GM19239 (cell line): ENCODE data around the gene C13orf46.

ENCODE experiments used
- DNase-seq: peaks from one replicate; pipeline ENCODE4 v3.0.0; 2011; ENCODE audit warnings: low spot score; ENCODE audit not compliant: insufficient read length
- FAIRE-seq: peaks from 2 replicates; lab custom pipeline; 2011; peaks lifted over from hg19 to GRCh38; lab: Jason Lieb, UNC

The C13orf46 gene

DNA sequence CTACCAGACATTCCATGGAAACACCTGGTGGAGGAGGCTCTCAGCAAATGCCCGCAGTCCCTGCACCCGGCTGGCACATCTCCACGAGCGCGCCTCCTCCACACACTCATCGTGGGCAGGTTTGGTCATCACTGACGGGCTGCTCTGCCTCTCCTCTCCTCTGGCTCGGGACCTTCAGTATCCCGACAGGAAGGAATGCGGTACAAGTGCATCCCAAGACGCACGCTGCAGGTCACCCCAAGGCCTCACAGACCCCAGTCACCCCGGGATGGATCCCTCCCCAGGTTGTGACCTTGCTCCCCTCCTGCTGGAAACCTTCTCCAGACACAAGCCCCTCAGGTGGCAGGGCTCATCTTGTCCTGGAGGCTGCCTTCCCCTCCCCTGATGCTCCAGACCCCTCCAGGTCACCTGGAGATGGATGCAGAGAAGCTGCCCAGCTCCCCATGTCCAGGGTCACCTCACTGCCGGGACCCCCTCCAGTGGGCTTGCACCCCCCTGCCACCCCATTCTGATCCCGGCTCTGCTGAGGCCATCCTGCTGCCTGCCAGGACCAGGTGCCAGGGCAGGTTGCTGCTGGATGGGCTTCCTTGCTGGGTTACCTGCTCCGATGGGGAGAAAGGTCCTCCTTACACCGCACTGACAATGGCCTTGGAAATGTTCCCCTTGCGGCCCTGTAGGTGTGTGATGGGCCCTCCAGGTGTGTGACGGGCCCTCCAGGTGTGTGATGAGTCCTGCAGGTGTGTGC lies 29.9 kb downstream of the C13orf46 start:
- no peak for FAIRE-seq
- no peak for DNase-seq

GRCh38 chr13:113942591-113943103 lies 31.2 kb downstream of the C13orf46 start:
- DNase-seq (no peak), FAIRE-seq (no peak)

- DNase-seq: no peak
- FAIRE-seq: no peak
Measured at GRCh38 chr13:113941571-113942191, 32.2 kb downstream of the C13orf46 start.

DNA sequence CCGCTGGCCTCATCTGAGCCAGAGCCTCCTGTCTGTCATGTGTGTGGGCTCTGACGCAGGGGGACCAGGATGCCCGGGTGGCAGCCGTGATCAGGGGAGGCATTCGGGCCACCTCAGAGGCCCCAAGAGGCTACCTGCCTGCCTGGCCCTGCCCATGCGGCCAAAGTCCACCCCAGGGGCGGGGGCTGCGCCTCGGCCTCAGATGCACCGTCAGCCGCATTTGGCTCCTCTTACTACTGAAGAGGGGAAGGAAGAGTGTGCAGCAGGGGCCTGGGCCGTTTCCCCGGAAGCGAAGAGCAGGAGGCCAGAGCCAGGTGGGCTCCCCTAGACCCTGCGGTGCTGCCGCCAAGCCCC lies 34.0 kb downstream of the C13orf46 start:
- DNase-seq: no peak
- FAIRE-seq: no peak

GRCh38 chr13:113939129-113939943 lies 34.5 kb downstream of the C13orf46 start:
- FAIRE-seq (no peak), DNase-seq (no peak)

DNA sequence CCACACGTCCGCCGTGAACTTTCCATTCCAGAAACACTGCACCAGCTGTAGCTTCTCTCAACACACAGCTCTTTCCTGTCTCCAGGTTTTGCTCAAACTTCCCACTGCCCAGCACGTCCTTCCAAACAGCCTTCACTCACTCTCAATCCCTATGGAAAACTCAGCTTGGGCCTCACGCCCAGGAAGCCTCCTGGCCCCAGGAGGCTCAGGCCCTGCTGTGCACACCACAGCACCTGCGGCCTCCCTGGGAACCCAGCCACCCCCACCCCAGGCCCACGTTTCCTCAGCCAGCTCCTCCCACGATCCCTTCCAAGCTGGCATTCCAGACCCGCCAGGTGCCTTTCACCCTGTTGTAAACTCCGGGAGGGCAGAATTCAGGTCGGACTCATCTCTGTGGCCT lies 35.2 kb downstream of the C13orf46 start:
- FAIRE-seq (no peak), DNase-seq (no peak)

DNA sequence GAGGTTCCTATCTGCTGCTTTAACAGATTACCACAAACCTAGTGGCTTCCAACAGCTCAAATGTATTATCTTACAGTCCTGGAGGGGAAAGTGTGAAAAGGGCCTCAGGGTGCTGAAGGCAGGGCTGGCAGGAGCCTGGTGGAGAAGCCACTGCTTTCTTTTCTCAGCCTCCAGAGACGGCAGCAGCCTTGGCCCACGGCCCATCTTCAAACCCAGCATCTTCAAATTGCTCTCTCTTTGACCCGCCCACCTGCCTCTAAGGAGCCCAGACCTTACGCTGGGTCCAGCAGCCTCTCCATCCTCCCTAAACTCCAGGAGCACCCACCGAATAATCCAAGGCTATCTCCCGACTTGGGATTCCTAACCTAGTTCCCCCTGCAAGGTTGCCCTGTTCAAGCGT lies 35.6 kb downstream of the C13orf46 start:
- DNase-seq (no peak), FAIRE-seq (no peak)

GRCh38 chr13:113937527-113938180 lies 36.2 kb downstream of the C13orf46 start:
- no peak for DNase-seq
- no peak for FAIRE-seq

GRCh38 chr13:113937073-113937472 lies 36.8 kb downstream of the C13orf46 start:
- no peak for FAIRE-seq
- no peak for DNase-seq

- DNase-seq (no peak), FAIRE-seq (no peak)
Measured at GRCh38 chr13:113936166-113936965, 37.5 kb downstream of the C13orf46 start.

- no peak for FAIRE-seq
- no peak for DNase-seq
Measured at GRCh38 chr13:113935001-113935844, 38.7 kb downstream of the C13orf46 start.

DNA sequence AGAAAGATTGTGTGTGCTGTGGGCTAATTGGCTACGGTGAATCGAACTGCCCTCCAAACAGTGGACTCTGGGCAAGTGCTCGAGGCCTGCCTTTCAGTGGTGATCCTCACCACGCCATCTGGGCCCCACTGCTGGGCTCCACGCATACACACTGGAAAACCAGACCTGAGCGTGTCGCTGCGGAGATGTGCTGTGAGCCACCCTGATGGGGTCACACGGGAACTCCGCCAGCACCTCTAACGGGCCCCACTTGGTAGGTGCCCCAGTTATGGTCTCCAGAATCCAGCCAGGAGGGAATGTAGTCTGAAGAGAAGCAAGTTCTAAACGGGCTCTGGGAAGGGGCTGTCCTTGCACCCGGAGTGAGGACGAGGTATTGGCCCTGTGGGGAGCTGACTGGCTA lies 39.3 kb downstream of the C13orf46 start:
- FAIRE-seq (no peak), DNase-seq (no peak)

GRCh38 chr13:113933901-113934300 lies 40.0 kb downstream of the C13orf46 start:
- FAIRE-seq (no peak), DNase-seq (no peak)

DNA sequence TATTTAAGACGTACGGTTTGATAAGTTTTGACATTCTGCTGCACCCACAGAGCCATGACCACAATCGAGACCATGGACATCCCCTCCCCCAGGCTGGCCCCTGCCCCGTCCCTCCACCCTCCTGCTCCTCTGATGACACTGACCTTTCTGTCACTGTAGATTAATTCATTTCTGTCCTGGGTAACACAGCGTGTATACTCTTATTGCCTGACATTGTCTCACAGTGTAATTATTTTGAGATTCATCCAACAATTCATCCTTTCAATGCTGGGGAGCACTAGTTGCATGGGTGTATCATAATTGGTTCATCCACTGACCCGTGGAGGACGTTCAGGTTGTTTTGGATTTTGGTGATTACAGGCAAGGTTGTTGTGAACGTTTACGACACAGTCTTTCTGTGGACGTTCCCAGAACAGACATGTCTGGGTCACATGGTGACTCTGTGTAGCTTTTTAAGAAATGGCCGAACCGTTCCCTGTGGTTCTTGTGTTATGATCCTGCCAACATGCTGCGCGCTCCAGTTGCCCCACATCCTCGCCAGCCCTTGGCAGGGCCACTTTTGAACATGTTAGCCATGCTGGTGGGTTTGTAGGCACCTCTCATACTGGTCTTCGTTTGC lies 41.9 kb downstream of the C13orf46 start:
- DNase-seq (no peak), FAIRE-seq (no peak)

- no peak for DNase-seq
- no peak for FAIRE-seq
Measured at GRCh38 chr13:113930671-113931637, 42.9 kb downstream of the C13orf46 start.

DNA sequence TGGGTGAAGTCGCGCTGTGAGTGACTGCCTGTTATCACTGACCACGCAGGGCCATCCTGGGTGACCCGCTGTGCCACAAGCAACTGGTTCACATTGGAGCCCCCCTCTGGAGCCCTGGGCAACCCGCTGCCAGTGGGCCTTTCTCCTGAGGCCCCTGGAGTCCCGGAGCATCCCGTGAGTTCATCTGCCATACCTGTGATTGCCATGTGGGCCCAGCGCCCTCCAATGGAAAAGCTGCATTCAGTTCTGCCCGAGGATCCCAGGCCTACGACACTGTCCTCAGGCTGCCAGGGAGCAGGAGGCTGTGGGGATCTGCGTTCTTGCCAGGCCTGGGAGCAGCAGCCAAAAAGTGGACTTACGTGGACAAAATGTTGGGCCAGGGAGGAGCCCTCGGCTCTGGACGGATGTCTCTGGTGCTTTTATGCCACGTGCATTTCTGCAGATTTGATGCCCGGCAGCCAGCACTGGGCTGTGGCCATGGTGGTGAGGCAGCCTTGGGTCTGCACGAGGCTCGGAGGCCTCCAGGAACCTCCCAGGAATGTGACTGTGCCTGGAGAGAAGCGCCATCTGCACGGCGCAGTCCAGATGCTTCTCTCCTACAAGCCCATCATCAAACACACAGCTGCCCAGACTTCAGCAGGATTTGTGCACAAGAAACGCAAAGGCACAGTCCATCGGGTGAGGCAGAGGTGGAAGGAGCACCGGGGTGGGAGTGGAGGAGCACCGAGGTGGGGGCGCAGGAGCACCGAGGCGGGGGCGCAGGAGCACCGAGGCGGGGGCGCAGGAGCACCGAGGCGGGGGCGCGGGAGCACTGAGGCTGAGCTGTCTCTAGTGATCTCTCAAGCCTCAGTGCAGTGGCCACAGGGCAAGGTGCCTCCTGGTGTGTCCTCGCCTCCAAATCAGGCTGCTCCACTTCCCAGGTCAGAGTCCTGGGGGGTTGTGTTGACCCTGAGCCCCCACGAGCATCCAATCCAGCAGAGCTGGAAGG lies 44.0 kb downstream of the C13orf46 start:
- DNase-seq: no peak
- FAIRE-seq: no peak
